Pancreas (tissue), 10 donors: Measurements from ENCODE around the gene SLC23A3. TPM values are rescaled to one million over a fixed set of nuclear protein-coding genes. Genes with fewer than 3 reads are reported as not detected.

Source experiments
- ATAC-seq, 4 donors: fragments of 200-7000 bp; cut with Tn5 transposase; one replicate each; pipeline versions ENCODE4 v1.8.0 to v1.9.1; 2020; ENCODE audit warnings: mild to moderate bottlenecking in 4 of 4, moderate library complexity in 4 of 4
- DNase-seq, 6 donors: peaks; one replicate each; pipeline ENCODE4 v3.0.0-alpha.2; 2020
- FAIRE-seq: peaks from 2 replicates; lab custom pipeline; 2012; peaks lifted over from hg19 to GRCh38; lab: Jason Lieb, UNC
- H3K27ac ChIP-seq, 4 donors: fragments of 200-600 bp; sonication (generic); 1 replicate in 3 of 4; 2 replicates in 1 of 4; pipeline versions ENCODE4 v1.5.0 to v1.8.0; 2020
- H3K27me3 ChIP-seq, 4 donors: fragments of 200-600 bp; one replicate each; pipeline ENCODE4 v1.8.0; 2021
- H3K36me3 ChIP-seq, 3 donors: fragments of 200-600 bp; sonication (generic) in 1 of 3; one replicate each; pipeline versions ENCODE4 v1.5.0 to v1.8.0; 2020 to 2021
- H3K4me1 ChIP-seq, 3 donors: fragments of 200-600 bp; one replicate each; pipeline ENCODE4 v1.8.0; 2021
- H3K4me3 ChIP-seq, 4 donors: fragments of 200-600 bp; sonication (generic) in 2 of 4; one replicate each; pipeline versions ENCODE4 v1.5.0 to v1.8.0; 2020 to 2021
- H3K9me3 ChIP-seq, 4 donors: fragments of 200-600 bp; one replicate each; pipeline ENCODE4 v1.8.0; 2021
- WGBS, 2 donors: extraction: QIAGEN DNeasy Blood & Tissue Kit; methylation state at CpG; one replicate each; pipeline ENCODE4 v1.1.7; 2013; 5-methylcytosine and 5-hydroxymethylcytosine counted together
- intact Hi-C, 3 donors: fragments of 100-400 bp; cut with DNase I; formaldehyde crosslinking; loops; one replicate each; pipeline versions ENCODE4 v1.11.1 to v1.14.2; 2022
- polyA plus RNA-seq, 2 donors: library from polyadenylated mRNA; stranded (reverse); fragments of 200-250 nt; gene quantifications; one replicate each; pipeline ENCODE4 v1.2.3, GENCODE V29; 2013
- total RNA-seq, 6 donors: library from RNA; stranded (reverse); fragmentation: NEBNext Ultra II Directional in 4 of 6; extraction: Animal tissue kit (Norgen Biotek cat#: 25700) in 4 of 6; gene quantifications; one replicate each; pipeline versions ENCODE4 v1.2.1 to v1.2.4, GENCODE V29; 2021 to 2023
- TF ChIP-seq, protein P1 (sequence below), 4 donors: fragments of 200-600 bp; sonication (generic) in 3 of 4; IDR thresholded peaks; one replicate each; pipeline versions ENCODE4 v1.5.0 to v1.8.0; 2021; ENCODE audit warnings: antibody characterized with exemption in 4 of 4
- donor health status: healthy with polysubstance abuse.
- donor health status: DM: no; HTN: no; CAD: no; lungs with moderate emphysema.
- donor health status: DM: no; HTN: no; CAD: no.
- donor health status: control.
- donor health status: control.
- donor health status: Bipolar disorder and iron deficiency.
- donor health status: DM: yes; HTN: yes; CAD: no.
- donor health status: DM: no; HTN: no; CAD: no.
- donor health status: DM: no; HTN: no; CAD: no.
- donor health status: DM: yes; HTN: yes; CAD: no.

SLC23A3 gene
- total and polyA plus RNA-seq, 8 donors = 0.16 to 3.0 (median 0.92) TPM

DNA sequence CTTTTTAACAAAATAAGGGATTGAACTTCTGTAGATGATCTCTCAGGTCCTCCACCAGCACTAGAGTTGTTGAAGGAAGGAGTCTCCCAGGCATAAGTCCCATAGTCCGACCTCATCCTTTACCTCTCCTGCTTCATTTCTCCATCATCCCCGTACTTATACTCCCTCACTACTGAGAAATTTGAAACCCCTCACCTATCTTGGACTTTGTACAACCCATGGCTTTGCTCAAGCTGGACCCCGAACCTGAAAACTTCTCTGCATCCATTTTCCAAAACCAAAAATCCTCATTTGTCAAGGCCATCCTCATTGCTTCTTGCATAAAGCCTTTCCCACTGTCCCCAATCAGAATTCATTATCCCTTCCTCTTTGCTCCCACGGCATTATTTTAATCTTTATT lies 8.7 kb downstream of the SLC23A3 start:
- FAIRE-seq (no peak), DNase-seq (no peak), ATAC-seq (no peak)
- Histone ChIP-seq H3K27ac (peak overlapping the region in 3 of 4 donors; percentile 83 to 94 (median 86)), H3K9me3 (no peaks in the 10 kb centered on the region), H3K4me1 (peaks cover 0 to 4% (median 0%) of the 10 kb centered on the region in 3 donors), H3K4me3 (peak overlapping the region in 2 of 4 donors; percentile 53 to 55), H3K36me3 (peaks cover 0 to 6% (median 0%) of the 10 kb centered on the region in 3 donors), H3K27me3 (no peaks in the 10 kb centered on the region)
- TF ChIP-seq, protein P1, sequence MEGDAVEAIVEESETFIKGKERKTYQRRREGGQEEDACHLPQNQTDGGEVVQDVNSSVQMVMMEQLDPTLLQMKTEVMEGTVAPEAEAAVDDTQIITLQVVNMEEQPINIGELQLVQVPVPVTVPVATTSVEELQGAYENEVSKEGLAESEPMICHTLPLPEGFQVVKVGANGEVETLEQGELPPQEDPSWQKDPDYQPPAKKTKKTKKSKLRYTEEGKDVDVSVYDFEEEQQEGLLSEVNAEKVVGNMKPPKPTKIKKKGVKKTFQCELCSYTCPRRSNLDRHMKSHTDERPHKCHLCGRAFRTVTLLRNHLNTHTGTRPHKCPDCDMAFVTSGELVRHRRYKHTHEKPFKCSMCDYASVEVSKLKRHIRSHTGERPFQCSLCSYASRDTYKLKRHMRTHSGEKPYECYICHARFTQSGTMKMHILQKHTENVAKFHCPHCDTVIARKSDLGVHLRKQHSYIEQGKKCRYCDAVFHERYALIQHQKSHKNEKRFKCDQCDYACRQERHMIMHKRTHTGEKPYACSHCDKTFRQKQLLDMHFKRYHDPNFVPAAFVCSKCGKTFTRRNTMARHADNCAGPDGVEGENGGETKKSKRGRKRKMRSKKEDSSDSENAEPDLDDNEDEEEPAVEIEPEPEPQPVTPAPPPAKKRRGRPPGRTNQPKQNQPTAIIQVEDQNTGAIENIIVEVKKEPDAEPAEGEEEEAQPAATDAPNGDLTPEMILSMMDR (IDR thresholded peaks at IDR 0.05) = no peak
- WGBS, 2 donors = 60 to 72% methylated on average over 4 of the region's 4 CpGs
- intact Hi-C loops = loop anchor here in 1 of 3 donors (10.0 kb wide), 1 partner anchor 144 kb away; the partner anchor contains the start of gene PTPRN

DNA sequence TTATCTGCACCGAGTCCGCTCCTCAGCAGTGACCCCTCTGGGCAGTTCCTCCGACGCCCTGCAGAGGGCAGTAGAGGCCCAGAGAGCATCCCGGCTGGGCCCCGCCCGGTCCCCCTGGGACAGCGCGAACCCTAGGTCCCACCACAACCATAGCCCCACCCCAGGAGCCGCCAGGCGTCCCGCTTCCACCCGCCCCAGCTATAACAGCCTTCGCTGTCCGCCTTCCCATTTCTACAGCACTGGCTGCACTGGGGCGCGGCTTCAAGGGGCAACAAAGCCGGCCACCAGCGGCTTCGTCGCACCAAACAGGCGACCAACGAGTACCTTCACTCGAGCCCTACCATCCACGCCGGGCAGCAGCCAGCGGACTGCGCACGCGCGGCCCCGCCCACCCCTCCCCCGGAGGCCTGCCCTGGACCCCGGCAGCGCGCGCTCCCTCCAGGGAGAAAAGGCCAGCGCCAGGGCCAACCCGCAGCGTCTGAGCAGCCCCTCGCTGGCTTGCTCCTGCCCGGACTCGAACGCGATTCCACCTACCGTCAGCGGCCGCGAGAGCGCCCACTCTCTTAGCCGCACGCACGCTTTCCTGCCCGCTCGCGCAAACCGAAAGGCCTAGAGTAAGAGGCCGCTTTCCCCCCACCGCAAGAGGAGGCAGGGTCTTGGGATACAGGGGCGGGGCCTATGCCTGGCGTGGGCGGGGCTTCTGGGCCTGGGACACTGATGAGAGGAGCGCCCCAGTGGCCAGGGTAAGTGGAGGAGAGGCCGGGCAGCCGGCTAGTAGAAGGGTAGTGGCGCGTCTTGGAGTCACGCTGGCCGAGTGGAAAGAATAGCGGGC lies 9.4 kb downstream of the SLC23A3 start, which contains the start of gene NHEJ1:
Gene NHEJ1, minus strand, starts transcription at position 630 of the 832 bp plus-strand sequence. CDS start 2,453 bp downstream, outside the sequence.
- Histone ChIP-seq H3K9me3 (no peaks in the 10 kb centered on the region), H3K36me3 (peaks cover 0 to 6% (median 0%) of the 10 kb centered on the region in 3 donors), H3K27me3 (no peaks in the 10 kb centered on the region), H3K27ac (peak within 1 kb of the TSS; percentile 83 to 94 (median 84)), H3K4me1 (peaks cover 0 to 4% (median 0%) of the 10 kb centered on the region in 3 donors), H3K4me3 (peak within 1 kb of the TSS; percentile 40 to 61 (median 54))
- intact Hi-C loops = loop anchor here in 1 of 3 donors (10.0 kb wide), 1 partner anchor 144 kb away; the partner anchor contains the start of gene PTPRN
- ATAC-seq (peak; percentile 94 to 98 (median 94)), FAIRE-seq (no peak), DNase-seq (peak; percentile 94 to 98 (median 98))
- TF ChIP-seq, protein P1 (IDR thresholded peaks at IDR 0.05) = peak; percentile 97 to 99 (median 98)
- 0 to 1% methylated on average over 64 to 70 of the region's 70 CpGs for WGBS, 2 donors

DNA sequence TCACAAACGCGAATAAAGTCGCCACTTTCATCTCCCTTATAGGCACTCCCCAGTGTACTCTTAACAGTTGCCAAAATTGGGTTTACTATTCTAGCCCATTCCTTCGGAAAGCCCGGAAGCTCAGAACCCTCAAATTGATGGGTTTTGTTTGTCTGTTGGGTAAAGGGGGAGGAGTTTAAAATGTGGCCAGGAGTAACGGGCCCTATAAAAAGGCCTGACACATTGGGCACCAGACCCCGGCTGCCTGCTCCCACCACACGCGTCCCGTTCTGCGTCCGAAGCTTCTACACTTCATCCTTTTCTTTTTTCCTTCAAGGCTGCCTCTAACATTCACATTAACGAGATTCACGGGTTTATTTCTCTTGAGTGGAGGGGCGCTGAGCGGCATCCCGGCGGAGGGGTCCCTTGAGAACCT lies 10.1 kb downstream of the SLC23A3 start:
- ATAC-seq (no peak), FAIRE-seq (no peak), DNase-seq (no peak)
- intact Hi-C loops = loop anchor here in 2 of 3 donors (10.0 kb wide), 3 partner anchors 105 to 145 kb away; partner anchors contain the start of gene PTPRN (in 1 of the 2)
- peaks cover 0 to 6% (median 0%) of the 10 kb centered on the region in 3 donors for H3K36me3 ChIP-seq
- H3K27me3 ChIP-seq = no peaks in the 10 kb centered on the region
- H3K4me1 ChIP-seq = peaks cover 0 to 4% (median 0%) of the 10 kb centered on the region in 3 donors
- H3K9me3 ChIP-seq = no peaks in the 10 kb centered on the region
- peak overlapping the region; percentile 40 to 61 (median 54) for H3K4me3 ChIP-seq
- H3K27ac ChIP-seq = peak overlapping the region in 2 of 4 donors; percentile 83 to 94
- WGBS, 2 donors = 3 to 5% methylated on average over 18 of the region's 18 CpGs
- TF ChIP-seq, protein P1 (IDR thresholded peaks at IDR 0.05) = no peak

DNA sequence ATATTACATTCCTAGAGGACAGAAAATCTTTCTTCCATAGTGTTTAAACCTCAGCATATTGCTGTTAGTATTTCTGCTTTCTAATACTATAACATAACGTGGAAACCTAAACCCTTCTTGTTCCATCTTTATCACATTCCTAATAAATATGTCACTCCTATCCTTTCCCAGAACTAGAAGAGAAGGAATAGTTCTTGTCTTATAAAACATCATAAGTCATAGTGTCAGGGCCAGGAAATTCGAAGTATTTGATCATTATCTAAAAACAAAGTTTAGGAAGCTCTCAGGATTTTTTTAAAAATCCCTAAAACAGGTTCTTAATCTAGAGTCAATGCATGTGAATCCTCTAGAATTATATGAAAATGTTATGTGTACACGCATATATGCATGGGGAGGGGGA lies 11.2 kb downstream of the SLC23A3 start:
- ATAC-seq (no peak), FAIRE-seq (no peak), DNase-seq (no peak)
- Histone ChIP-seq H3K4me1 (peaks cover 0 to 4% (median 0%) of the 10 kb centered on the region in 3 donors), H3K36me3 (peaks cover 0 to 6% (median 0%) of the 10 kb centered on the region in 3 donors), H3K27me3 (no peaks in the 10 kb centered on the region), H3K4me3 (no peak overlapping the region), H3K27ac (no peak overlapping the region), H3K9me3 (no peaks in the 10 kb centered on the region)
- TF ChIP-seq, protein P1 (IDR thresholded peaks at IDR 0.05) = no peak
- WGBS, 2 donors = 78 to 79% methylated on average over 3 of the region's 3 CpGs
- intact Hi-C loops = loop anchor here in 2 of 3 donors (10.0 kb wide), 2 partner anchors 104 to 134 kb away; no protein-coding TSS in a partner anchor
